Aorta (tissue), 5 donors: ENCODE measurements around the gene CNTN3. TPM values are rescaled to one million over a fixed set of nuclear protein-coding genes. Genes with fewer than 3 reads are reported as not detected.
A peak's percentile ranks its signal among the peaks of the same experiment; 100 is the strongest.

Source experiments
- ATAC-seq: fragments of 200-7000 bp; cut with Tn5 transposase; one replicate; pipeline ENCODE4 v1.9.1; 2022; ENCODE audit warnings: moderate library complexity; ENCODE audit not compliant: low FRiP score
- DNase-seq, 2 donors: peaks; one replicate each; pipeline ENCODE4 v3.0.0-alpha.2; 2020
- H3K27ac ChIP-seq, 2 donors: one replicate each; pipeline ENCODE4 v1.5.1; 2013; ENCODE audit warnings: low read length in 2 of 2, mild to moderate bottlenecking in 2 of 2, moderate library complexity in 2 of 2, control low read depth in 1 of 2, inconsistent platforms in 1 of 2, low read depth in 1 of 2
- H3K27me3 ChIP-seq, 2 donors: one replicate each; pipeline ENCODE4 v1.6.1; 2013; ENCODE audit warnings: control low read depth in 1 of 2, low read length in 1 of 2, mild to moderate bottlenecking in 1 of 2, moderate library complexity in 1 of 2; ENCODE audit not compliant: insufficient read depth in 2 of 2, control insufficient read depth in 1 of 2
- H3K36me3 ChIP-seq, 2 donors: one replicate each; pipeline ENCODE4 v1.6.1; 2013; ENCODE audit warnings: control low read depth in 1 of 2, low read length in 1 of 2, mild to moderate bottlenecking in 1 of 2; ENCODE audit not compliant: insufficient read depth in 2 of 2, control insufficient read depth in 1 of 2
- H3K4me1 ChIP-seq, 2 donors: one replicate each; pipeline ENCODE4 v1.6.1; 2013; ENCODE audit warnings: low read length in 2 of 2, control low read depth in 1 of 2, mild to moderate bottlenecking in 1 of 2, moderate library complexity in 1 of 2; ENCODE audit not compliant: insufficient read depth in 2 of 2, control insufficient read depth in 1 of 2
- H3K4me3 ChIP-seq, 2 donors: one replicate each; pipeline ENCODE4 v1.5.1; 2013; ENCODE audit warnings: low read length in 2 of 2, control low read depth in 1 of 2, mild to moderate bottlenecking in 1 of 2
- H3K9me3 ChIP-seq: one replicate; pipeline ENCODE4 v1.6.1; 2013; ENCODE audit warnings: mild to moderate bottlenecking, low read length; ENCODE audit not compliant: control insufficient read depth
- WGBS, 2 donors: extraction: QIAGEN DNeasy Blood & Tissue Kit; methylation state at CpG; one replicate each; pipeline ENCODE4 v1.1.7; 2013; 5-methylcytosine and 5-hydroxymethylcytosine counted together
- intact Hi-C, 2 donors: fragments of 100-400 bp; cut with DNase I; formaldehyde crosslinking; loops; one replicate each; pipeline versions ENCODE4 v1.14.2 to v1.15.0; 2022
- polyA plus RNA-seq, 2 donors: library from polyadenylated mRNA; stranded (reverse); fragments of 200-250 nt; gene quantifications; one replicate each; pipeline ENCODE4 v1.2.3, GENCODE V29; 2013
- total RNA-seq, 2 donors: library from RNA; stranded (reverse); fragmentation: NEBNext Ultra II Directional; extraction: Animal tissue kit (Norgen Biotek cat#: 25700); gene quantifications; one replicate each; pipeline ENCODE4 v1.2.1, GENCODE V29; 2021
- donor health status: healthy with polysubstance abuse.
- donor health status: Bipolar disorder and iron deficiency.
- donor health status: DM: no; HTN: no; CAD: no.
- donor health status: DM: no; HTN: no; CAD: no.
- donor health status: DM: yes; HTN: yes; CAD: no.

The CNTN3 gene
- total and polyA plus RNA-seq, 4 donors = 2.3 to 9.8 (median 3.3) TPM

- intact Hi-C loops = no loop called here
- no peaks in the 10 kb centered on the region for H3K9me3 ChIP-seq
- H3K36me3 ChIP-seq = no peaks in the 10 kb centered on the region
- no peaks in the 10 kb centered on the region for H3K27me3 ChIP-seq
- no peak for ATAC-seq
- peaks cover 0 to 2% of the 10 kb centered on the region in 2 donors for H3K4me1 ChIP-seq
- H3K27ac ChIP-seq = no peak overlapping the region
- WGBS, 2 donors = 68 to 75% methylated on average over 2 of the region's 2 CpGs
- no peak overlapping the region for H3K4me3 ChIP-seq
- no peak for DNase-seq
Measured at GRCh38 chr3:74602471-74602870, 12.0 kb downstream of the CNTN3 start.

GRCh38 chr3:74601793-74602192 lies 12.7 kb downstream of the CNTN3 start:
- H3K9me3 ChIP-seq = no peaks in the 10 kb centered on the region

GRCh38 chr3:74599564-74599963 lies 14.9 kb downstream of the CNTN3 start:
- Histone ChIP-seq H3K4me1 (peaks cover 0 to 2% of the 10 kb centered on the region in 2 donors), H3K36me3 (no peaks in the 10 kb centered on the region), H3K4me3 (no peak overlapping the region), H3K27ac (no peak overlapping the region), H3K27me3 (no peaks in the 10 kb centered on the region), H3K9me3 (no peaks in the 10 kb centered on the region)
- DNase-seq (no peak), ATAC-seq (no peak)
- intact Hi-C loops = no loop called here
- WGBS, 2 donors = 98% methylated on average over 2 of the region's 2 CpGs

More at GRCh38 chr3:74601793-74602192, 12.7 kb downstream of the CNTN3 start:
- H3K27ac ChIP-seq = no peak overlapping the region
- H3K4me3 ChIP-seq = no peak overlapping the region
- ATAC-seq (no peak), DNase-seq (no peak)
- intact Hi-C loops = no loop called here
- WGBS, 2 donors = 93 to 94% methylated on average over 2 of the region's 2 CpGs
- no peaks in the 10 kb centered on the region for H3K27me3 ChIP-seq
- H3K4me1 ChIP-seq = peaks cover 0 to 2% of the 10 kb centered on the region in 2 donors
- H3K36me3 ChIP-seq = no peaks in the 10 kb centered on the region

- no peak for ATAC-seq
Measured at GRCh38 chr3:74593152-74593551, 21.3 kb downstream of the CNTN3 start.

GRCh38 chr3:74592359-74592758 lies 22.1 kb downstream of the CNTN3 start:
- 5 to 8% methylated on average over 2 of the region's 2 CpGs for WGBS, 2 donors
- no peak for DNase-seq
- intact Hi-C loops = no loop called here

More at GRCh38 chr3:74593152-74593551, 21.3 kb downstream of the CNTN3 start:
- 90 to 91% methylated on average over 3 of the region's 3 CpGs for WGBS, 2 donors
- Histone ChIP-seq H3K27ac (no peak overlapping the region), H3K9me3 (no peaks in the 10 kb centered on the region), H3K27me3 (no peaks in the 10 kb centered on the region), H3K36me3 (no peaks in the 10 kb centered on the region), H3K4me3 (no peak overlapping the region), H3K4me1 (peaks cover 0 to 2% of the 10 kb centered on the region in 2 donors)
- no peak for DNase-seq
- intact Hi-C loops = no loop called here

GRCh38 chr3:74591946-74592345 lies 22.5 kb downstream of the CNTN3 start:
- H3K9me3 ChIP-seq = no peaks in the 10 kb centered on the region
- DNase-seq (no peak), ATAC-seq (no peak)
- no peak overlapping the region for H3K27ac ChIP-seq
- no peak overlapping the region for H3K4me3 ChIP-seq
- H3K27me3 ChIP-seq = no peaks in the 10 kb centered on the region
- H3K36me3 ChIP-seq = no peaks in the 10 kb centered on the region
- intact Hi-C loops = no loop called here
- H3K4me1 ChIP-seq = peaks cover 0 to 2% of the 10 kb centered on the region in 2 donors

More at GRCh38 chr3:74592359-74592758, 22.1 kb downstream of the CNTN3 start:
- Histone ChIP-seq H3K4me3 (no peak overlapping the region), H3K36me3 (no peaks in the 10 kb centered on the region), H3K4me1 (peaks cover 0 to 2% of the 10 kb centered on the region in 2 donors), H3K9me3 (no peaks in the 10 kb centered on the region), H3K27ac (no peak overlapping the region), H3K27me3 (no peaks in the 10 kb centered on the region)
- ATAC-seq = no peak

GRCh38 chr3:74591342-74591741 lies 23.1 kb downstream of the CNTN3 start:
- WGBS, 2 donors = 88 to 92% methylated on average over 2 of the region's 2 CpGs
- no peak for ATAC-seq
- H3K27me3 ChIP-seq = no peaks in the 10 kb centered on the region

GRCh38 chr3:74590620-74591262 lies 23.7 kb downstream of the CNTN3 start:
- intact Hi-C loops = no loop called here
- no peak overlapping the region for H3K27ac ChIP-seq
- no peaks in the 10 kb centered on the region for H3K9me3 ChIP-seq
- no peak overlapping the region for H3K4me3 ChIP-seq
- DNase-seq (no peak), ATAC-seq (no peak)
- no peaks in the 10 kb centered on the region for H3K27me3 ChIP-seq
- WGBS, 2 donors = 94 to 96% methylated on average over 4 of the region's 4 CpGs
- peaks cover 0 to 2% of the 10 kb centered on the region in 2 donors for H3K4me1 ChIP-seq
- H3K36me3 ChIP-seq = no peaks in the 10 kb centered on the region

More at GRCh38 chr3:74591342-74591741, 23.1 kb downstream of the CNTN3 start:
- peaks cover 0 to 2% of the 10 kb centered on the region in 2 donors for H3K4me1 ChIP-seq
- no peak for DNase-seq
- H3K36me3 ChIP-seq = no peaks in the 10 kb centered on the region
- peak overlapping the region in 1 of 2 donors; percentile 43 for H3K27ac ChIP-seq
- H3K9me3 ChIP-seq = no peaks in the 10 kb centered on the region
- intact Hi-C loops = no loop called here
- no peak overlapping the region for H3K4me3 ChIP-seq

GRCh38 chr3:74584782-74585181 lies 29.7 kb downstream of the CNTN3 start:
- DNase-seq = no peak
- Histone ChIP-seq H3K4me1 (no peaks in the 10 kb centered on the region), H3K36me3 (no peaks in the 10 kb centered on the region), H3K27ac (no peak overlapping the region), H3K27me3 (no peaks in the 10 kb centered on the region), H3K4me3 (no peak overlapping the region), H3K9me3 (peaks cover 1% of the 10 kb centered on the region)
- intact Hi-C loops = no loop called here
- 88 to 92% methylated on average over 2 of the region's 2 CpGs for WGBS, 2 donors
- no peak for ATAC-seq
